GM23338 (cell line): ENCODE data around the gene TTLL13.

ENCODE experiments used
- CREB1 ChIP-seq: fragments of 250-450 bp; sonication (Bioruptor Pico); IDR thresholded peaks from 2 replicates; pipeline ENCODE4 v1.5.0; 2020; ENCODE audit warnings: low read depth, mild to moderate bottlenecking, moderate library complexity
- CTCF ChIP-seq, 2 experiments: fragments of 200-600 bp in 1 of 2; sonication (generic) in 1 of 2; conservative IDR thresholded peaks; 2 replicates each; pipeline versions ENCODE4 v1.5.1 to v1.6.1; 2016 to 2017; ENCODE audit warnings: antibody characterized with exemption in 2 of 2, low read depth in 2 of 2, mild to moderate bottlenecking in 2 of 2, moderate library complexity in 1 of 2
- ETS1 ChIP-seq: IDR thresholded peaks from 2 replicates; pipeline ENCODE4 v1.6.1; 2016; ENCODE audit warnings: antibody characterized with exemption
- EZH2 ChIP-seq: fragments of 200-600 bp; sonication (generic); IDR thresholded peaks from one replicate; pipeline ENCODE4 v1.8.0; 2017; ENCODE audit warnings: antibody characterized with exemption, mild to moderate bottlenecking, low read depth; ENCODE audit not compliant: unreplicated experiment
- EZH2phosphoT487 ChIP-seq: fragments of 200-600 bp; sonication (generic); IDR thresholded peaks from one replicate; pipeline ENCODE4 v1.8.1; 2018; ENCODE audit warnings: antibody characterized with exemption; ENCODE audit not compliant: unreplicated experiment
- JUNB ChIP-seq: IDR thresholded peaks from one replicate; pipeline ENCODE4 v1.6.1; 2016; ENCODE audit warnings: antibody characterized with exemption; ENCODE audit not compliant: unreplicated experiment
- NANOG ChIP-seq: IDR thresholded peaks from 2 replicates; pipeline ENCODE4 v1.6.1; 2016; ENCODE audit warnings: antibody characterized with exemption, borderline replicate concordance
- POLR2AphosphoS5 ChIP-seq: IDR thresholded peaks from 2 replicates; pipeline ENCODE4 v1.6.1; 2016; ENCODE audit warnings: antibody characterized with exemption, low read depth
- REST ChIP-seq: IDR thresholded peaks from one replicate; pipeline ENCODE4 v1.6.1; 2018; ENCODE audit warnings: antibody characterized with exemption; ENCODE audit not compliant: unreplicated experiment
- ZNF331 ChIP-seq: fragments of 250-450 bp; sonication (Bioruptor Pico); IDR thresholded peaks from 2 replicates; pipeline ENCODE4 v1.5.0; 2020; ENCODE audit warnings: low read depth, mild to moderate bottlenecking, moderate library complexity

GRCh38 chr15:90261811-90262210, 12.5 kb downstream of the TTLL13 start:
- TF ChIP-seq CTCF (conservative IDR thresholded peaks at IDR 0.05; ENCODE audit: low read depth in 2 of 2) (no peak), REST (no peak), POLR2AphosphoS5 (no peak), EZH2 (no peak), CREB1 (no peak), EZH2phosphoT487 (no peak), ETS1 (no peak), ZNF331 (CRISPR knock-in tag) (no peak), NANOG (no peak), JUNB (no peak)
